Head of caudate nucleus (tissue), 42 donors: ENCODE measurements around the gene SERPINA1.
"Not testable (repeated sequence)": the region's sequence is repeated elsewhere in the genome, so short reads cannot be mapped to it uniquely, and the experiment has no call there.

Experiments used
- DNase-seq, 42 donors: peaks; one replicate each; pipeline versions ENCODE4 v3.0.0 to v3.0.0-alpha.2; 2020 to 2021; ENCODE audit warnings: mixed read lengths in 7 of 42
- intact Hi-C: fragments of 100-400 bp; cut with DNase I; formaldehyde crosslinking; loops from one replicate; pipeline ENCODE4 v1.15.0; 2022

SERPINA1 gene

DNA sequence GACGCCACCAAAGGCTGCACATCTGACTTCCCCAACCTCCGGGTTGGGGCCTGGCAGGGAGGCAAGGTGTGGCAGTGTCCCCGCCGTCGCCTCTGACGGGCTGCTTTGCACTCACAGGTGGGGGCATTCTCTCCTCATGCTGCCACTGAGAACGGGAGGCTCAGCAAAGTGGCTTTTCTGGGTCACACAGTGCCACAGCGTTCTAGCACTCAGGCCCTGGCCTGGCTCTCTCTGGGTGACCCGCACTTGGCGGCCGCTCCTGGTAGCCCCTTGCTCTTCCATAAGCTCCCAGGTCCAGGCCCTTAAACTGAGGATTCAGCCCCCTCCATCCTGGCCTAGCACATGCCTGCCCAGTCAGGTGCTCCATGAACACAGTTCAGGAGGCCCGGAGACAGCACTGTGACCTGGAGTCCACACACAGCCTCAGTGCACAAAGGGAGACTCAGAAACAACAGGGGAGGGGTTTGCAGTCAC is 25.2 kb downstream of the SERPINA1 start:
- peak in 1 of 42 donors; percentile 24 for DNase-seq
- intact Hi-C loops = no loop called here

GRCh38 chr14:94362614-94363133 is 25.7 kb downstream of the SERPINA1 start:
- intact Hi-C loops = no loop called here
- DNase-seq = no peak

DNA sequence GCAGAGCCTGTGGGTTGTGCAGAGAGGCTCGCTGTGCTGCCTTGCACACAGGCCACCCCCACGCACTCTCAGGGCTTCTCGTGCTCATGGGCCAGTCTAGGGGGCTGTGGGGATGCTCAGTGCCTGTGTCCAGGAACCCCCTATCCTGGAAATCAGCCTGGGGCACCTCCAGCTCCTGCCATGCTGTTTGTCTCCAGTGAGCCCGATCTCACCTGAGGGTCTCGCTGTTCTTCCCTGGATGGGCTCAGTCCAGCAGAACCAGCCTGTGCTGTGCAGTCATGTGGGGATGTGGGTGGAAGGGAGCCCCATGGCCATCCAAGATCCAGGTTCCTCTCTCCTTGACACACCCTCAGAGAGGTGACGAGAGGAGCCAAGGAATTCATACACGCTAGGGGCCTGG is 26.7 kb downstream of the SERPINA1 start:
- intact Hi-C loops = no loop called here

GRCh38 chr14:94360945-94361565 is 27.3 kb downstream of the SERPINA1 start:
- peak in 1 of 42 donors; percentile 4 for DNase-seq
- intact Hi-C loops = no loop called here

More for the DNA sequence above, 26.7 kb downstream of the SERPINA1 start:
- DNase-seq = peak in 2 of 42 donors; percentile 12 to 26

DNA sequence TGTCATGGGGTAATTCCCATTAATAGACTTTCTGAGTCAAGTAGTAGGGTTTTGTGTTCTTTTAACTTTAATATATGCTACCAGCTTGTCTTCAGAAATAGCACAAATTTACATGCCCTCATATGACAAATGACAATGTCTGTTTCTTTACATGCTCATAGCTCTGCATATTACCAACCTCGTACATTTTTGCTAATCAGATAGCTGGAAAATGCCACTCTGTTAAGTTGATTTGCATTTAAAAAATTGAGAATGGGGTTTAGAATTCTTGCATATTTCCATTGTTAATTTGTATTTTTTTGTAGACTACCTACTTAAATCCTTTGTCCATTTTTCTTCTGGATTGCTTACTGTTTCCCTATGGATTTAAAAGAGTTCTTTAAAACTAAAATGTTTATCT is 31.2 kb downstream of the SERPINA1 start:
- no peak for DNase-seq
- intact Hi-C loops = no loop called here

DNA sequence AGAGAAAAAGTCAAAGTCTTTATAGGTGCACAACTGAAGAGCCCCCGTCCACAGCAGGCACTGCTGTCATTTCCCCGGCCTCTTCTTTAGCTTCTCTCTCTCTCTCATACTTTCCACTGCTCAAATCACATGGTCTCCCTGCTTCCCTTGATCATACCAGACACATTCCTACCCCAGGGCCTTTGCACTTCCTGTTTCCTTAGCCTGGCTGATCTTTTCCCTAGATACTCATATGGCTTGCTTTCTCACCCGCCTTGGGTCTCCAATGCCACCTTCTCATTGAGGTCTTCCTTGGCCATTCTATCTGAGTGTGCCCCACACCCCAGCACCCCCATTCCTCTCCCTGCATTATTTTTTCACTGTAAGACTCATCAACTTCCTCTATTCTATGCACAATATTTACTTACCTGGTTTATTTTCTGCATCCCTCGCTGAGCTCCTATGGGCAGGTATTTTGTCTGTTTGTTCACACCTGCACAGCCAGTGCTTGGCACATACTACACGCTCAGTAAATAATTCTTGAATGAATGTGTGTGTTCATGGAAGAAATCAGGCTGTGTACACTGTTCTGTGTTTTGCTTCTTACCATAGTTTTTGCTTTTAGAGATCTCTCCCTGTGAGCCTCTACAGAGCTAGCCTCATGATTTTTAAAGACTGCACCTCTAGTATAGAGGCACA is 31.9 kb downstream of the SERPINA1 start:
- intact Hi-C loops = no loop called here
- peak in 2 of 42 donors; percentile 3 to 9 for DNase-seq

DNA sequence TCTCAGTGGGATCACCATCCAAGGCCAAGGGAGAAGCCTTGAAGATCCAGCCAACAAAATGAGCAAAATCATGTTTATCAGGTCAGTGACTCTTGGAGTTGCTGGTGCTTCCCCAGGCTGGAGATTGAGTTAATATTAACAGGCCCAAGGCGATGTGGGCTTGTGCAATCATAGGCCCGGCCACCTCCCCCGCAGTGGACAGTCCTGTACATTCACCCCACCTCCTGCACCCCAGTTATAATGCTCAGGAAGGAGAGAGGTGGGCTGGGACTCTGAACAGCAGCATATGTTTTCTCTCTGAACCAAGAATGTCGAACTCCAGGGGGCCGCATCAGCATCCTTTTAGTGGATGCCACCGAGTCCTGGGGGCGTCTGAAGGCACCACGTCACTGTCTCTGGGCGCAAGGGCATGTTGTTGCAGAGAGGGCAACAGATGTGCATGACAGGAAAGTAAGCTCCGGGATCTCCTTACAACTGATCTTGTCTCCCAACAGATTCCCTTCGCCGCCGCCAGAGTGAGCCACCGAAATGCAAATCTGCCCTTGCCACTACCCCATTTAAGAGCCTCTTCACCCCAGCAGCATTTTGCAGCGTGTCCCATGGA is 33.1 kb downstream of the SERPINA1 start:
- DNase-seq = peak; percentile 35 to 81 (median 62)
- intact Hi-C loops = no loop called here

GRCh38 chr14:94354638-94355185 is 33.7 kb downstream of the SERPINA1 start:
- DNase-seq = no peak
- intact Hi-C loops = no loop called here

DNA sequence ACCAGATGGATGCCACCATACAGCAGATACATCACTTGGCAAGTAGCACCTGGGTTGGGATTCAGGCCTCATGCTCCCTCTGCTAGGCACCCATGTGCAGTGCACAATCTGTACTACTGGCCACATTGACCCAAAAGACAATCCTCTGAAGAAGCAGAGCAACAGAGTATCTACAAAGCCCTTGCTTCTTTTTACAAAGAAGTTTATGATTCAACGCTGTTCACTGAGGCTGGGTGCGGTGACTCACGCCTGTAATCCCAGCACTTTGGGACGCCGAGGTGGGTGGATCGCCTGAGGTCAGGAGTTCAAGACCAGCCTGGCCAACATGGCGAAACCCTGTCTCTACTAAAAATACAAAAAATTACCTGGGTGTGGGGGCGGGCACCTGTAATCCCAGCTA is 34.2 kb downstream of the SERPINA1 start:
- peak in 2 of 42 donors; percentile 1 to 10 for DNase-seq
- intact Hi-C loops = not testable (repeated sequence)

DNA sequence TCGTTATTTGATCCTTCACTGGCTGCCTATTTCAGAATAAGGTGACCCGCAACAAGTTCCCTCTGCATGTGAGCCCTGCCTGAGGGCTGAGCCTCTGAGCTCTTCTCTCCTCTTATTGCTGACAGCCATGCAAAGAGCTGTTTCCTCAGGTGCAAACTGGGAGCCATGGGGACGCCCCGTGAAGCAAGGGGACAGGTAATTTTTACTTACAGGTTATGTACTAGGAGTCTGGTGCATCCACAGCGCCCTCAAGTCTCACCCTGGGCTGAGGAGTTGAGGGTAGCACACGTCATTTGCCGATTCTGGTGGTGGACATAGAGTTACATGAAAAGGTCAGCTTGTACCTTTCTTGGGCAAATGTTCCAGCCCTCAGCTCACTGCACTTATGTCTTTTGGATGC is 39.1 kb downstream of the SERPINA1 start:
- intact Hi-C loops = no loop called here
- peak in 1 of 42 donors; percentile 28 for DNase-seq

DNA sequence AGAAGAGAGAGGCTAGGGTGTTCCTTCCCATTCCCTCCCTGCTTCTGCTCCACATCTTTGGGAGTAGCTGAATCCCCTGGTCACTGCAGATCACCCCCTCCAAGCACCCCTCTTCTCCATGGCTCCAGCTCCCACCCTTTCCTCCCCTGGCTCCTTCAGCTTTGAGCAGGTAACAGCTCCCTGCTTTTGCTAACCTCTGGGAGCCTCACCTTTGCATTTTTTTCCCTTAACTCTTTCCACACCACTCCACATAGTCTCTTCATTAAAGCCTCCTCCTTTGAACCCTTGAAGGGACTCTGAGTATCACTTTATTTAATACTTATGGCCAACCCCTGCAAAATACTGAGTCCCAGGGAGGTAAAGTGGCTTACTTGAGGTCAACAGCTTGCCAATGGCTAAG is 39.6 kb downstream of the SERPINA1 start:
- intact Hi-C loops = no loop called here
- DNase-seq = no peak

GRCh38 chr14:94346841-94347240 is 41.6 kb downstream of the SERPINA1 start:
- intact Hi-C loops = no loop called here
- peak in 1 of 42 donors; percentile 37 for DNase-seq

DNA sequence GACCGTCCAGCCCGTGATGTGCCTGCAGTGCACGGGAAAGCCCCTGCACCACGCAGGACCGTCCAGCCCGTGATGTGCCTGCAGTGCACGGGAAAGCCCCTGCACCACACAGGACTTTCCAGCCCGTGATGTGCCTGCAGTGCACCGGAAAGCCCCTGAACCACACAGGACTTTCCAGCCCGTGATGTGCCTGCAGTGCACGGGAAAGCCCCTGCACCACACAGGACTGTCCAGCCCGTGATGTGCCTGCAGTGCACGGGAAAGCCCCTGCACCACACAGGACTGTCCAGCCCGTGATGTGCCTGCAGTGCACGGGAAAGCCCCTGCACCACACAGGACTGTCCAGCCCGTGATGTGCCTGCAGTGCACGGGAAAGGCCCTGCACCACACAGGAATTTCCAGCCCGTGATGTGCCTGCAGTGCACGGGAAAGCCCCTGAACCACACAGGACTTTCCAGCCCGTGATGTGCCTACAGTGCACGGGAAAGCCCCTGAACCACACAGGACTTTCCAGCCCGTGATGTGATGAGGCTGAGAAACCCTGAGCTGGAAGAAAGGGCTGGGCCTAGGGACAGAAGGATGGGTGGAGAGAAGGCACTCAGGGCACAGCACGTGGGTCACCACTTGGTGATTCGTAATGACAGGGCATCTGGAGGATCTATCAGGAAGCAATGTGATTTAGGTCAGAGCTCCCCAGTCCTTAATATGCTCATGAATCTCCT is 42.2 kb downstream of the SERPINA1 start:
- intact Hi-C loops = not testable (repeated sequence)
- DNase-seq = peak in 1 of 42 donors; percentile 34

DNA sequence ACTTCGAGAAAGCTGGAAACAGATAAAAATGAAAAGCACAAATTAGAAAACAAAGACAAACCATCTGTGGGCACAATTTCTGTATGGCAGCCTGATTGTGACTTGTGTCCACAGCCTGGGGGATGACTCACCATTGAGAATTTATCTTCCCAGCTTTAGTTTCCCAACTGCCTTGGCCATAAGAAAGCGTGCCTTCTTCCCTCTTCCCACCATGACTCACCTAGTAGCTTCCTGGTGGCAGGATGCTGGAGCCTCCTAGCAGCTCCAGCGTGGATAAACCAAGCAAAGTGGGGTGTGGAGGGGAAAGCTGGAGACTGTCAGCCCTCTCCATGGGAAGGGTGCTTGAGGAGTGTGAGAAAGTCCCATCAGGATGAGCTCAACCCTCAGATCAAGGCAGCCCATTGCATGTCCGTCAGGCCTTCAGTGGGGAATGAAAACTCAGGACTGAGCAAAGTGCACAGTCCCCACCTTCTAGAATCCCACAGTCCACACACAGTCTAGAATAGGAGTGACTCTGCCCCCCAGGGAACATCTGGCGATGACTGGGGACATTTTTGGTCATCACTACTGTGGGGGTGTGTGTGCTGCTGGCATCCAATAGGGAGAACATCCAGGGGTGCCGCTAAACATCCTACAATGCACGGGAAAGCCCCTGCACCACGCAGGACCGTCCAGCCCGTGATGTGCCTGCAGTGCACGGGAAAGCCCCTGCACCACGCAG is 42.9 kb downstream of the SERPINA1 start:
- no peak for DNase-seq
- intact Hi-C loops = no loop called here

- DNase-seq = no peak
- intact Hi-C loops = no loop called here
These were observed 44.0 kb downstream of the SERPINA1 start for GRCh38 chr14:94344389-94344788.

- intact Hi-C loops = no loop called here
- peak in 1 of 42 donors; percentile 31 for DNase-seq
These were observed 45.0 kb downstream of the SERPINA1 start for GRCh38 chr14:94343238-94344005.

DNA sequence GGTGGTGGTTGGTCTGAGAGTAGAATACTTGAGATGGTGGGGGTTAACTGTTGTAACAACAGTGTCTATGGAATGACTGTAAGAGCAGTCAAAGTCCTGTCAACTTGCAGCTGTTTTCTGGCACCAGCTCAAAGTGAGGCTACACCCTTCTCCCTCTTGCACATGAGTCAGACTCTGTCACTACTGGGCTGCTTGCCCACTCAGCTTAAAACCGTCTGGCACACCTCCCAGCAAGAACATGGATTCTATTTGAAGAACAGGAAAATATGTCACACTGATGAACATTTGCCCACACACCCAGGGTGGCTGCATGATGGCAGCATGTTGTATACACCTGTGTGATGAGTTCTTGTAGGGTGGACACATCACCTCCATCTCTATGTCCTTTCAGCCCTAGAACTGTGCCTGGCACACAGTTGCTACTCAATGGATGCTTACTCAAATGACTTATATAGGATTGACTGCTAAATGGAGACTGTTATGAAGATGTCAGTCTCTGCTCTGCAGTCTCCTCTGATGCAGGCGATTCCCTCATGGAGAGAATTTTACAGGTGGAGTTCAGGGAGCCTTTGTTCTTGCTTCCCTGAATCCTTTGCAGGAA is 46.0 kb downstream of the SERPINA1 start:
- intact Hi-C loops = no loop called here
- DNase-seq = peak in 40 of 42 donors; percentile 33 to 91 (median 61)
